Measurements from ENCODE around the gene PEX14.

DNA sequence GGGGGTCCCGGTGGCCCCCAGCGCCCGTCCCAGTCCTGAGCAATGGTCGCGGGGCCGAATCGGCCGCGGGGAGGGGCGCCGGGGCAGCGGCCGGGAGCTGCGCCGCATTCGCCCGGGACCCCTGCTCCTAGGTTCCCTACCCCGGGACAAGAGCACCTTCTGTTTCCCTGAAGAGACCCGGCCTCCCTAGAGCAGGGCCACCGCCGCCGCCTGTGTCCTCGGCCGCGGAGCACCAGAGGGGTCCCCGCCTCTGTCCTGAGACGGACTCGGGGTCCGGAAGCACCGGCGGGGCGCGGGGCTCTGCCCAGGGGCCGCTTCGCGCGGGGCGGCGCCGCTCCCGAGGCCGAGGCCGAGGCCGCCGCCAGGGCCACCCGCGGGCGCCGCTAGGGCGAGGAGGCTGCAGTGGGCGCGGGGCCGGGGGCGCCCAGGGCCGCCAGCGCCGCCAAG lies 163.8 kb downstream of the PEX14 start:
- TF ChIP-seq POLR2A (IDR thresholded peaks at IDR 0.05) = no peak
- TF ChIP-seq, protein P1, sequence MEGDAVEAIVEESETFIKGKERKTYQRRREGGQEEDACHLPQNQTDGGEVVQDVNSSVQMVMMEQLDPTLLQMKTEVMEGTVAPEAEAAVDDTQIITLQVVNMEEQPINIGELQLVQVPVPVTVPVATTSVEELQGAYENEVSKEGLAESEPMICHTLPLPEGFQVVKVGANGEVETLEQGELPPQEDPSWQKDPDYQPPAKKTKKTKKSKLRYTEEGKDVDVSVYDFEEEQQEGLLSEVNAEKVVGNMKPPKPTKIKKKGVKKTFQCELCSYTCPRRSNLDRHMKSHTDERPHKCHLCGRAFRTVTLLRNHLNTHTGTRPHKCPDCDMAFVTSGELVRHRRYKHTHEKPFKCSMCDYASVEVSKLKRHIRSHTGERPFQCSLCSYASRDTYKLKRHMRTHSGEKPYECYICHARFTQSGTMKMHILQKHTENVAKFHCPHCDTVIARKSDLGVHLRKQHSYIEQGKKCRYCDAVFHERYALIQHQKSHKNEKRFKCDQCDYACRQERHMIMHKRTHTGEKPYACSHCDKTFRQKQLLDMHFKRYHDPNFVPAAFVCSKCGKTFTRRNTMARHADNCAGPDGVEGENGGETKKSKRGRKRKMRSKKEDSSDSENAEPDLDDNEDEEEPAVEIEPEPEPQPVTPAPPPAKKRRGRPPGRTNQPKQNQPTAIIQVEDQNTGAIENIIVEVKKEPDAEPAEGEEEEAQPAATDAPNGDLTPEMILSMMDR (IDR thresholded peaks at IDR 0.05) = no peak

Measured in heart left ventricle (tissue), 13 donors.